LNCaP clone FGC (cell line): ENCODE measurements around the gene EXOSC10.

ENCODE experiments used
- DNase-seq: peaks from one replicate; pipeline ENCODE4 v3.0.0-alpha.2; 2011; ENCODE audit warnings: low read depth
- H3K4me3 ChIP-seq: 2 replicates; pipeline ENCODE4 v1.5.1; 2011; ENCODE audit warnings: mild to moderate bottlenecking, low read depth, low read length, control low read depth
- CTCF ChIP-seq: IDR thresholded peaks from 2 replicates; pipeline ENCODE4 v1.5.1; 2012; ENCODE audit warnings: mild to moderate bottlenecking; ENCODE audit not compliant: control insufficient read depth, insufficient read depth; ENCODE audit errors: extremely low read depth

EXOSC10 gene

GRCh38 chr1:11046625-11047365 lies 52.9 kb downstream of the EXOSC10 start, which contains the start of gene MASP2:
TSS of gene MASP2 (minus strand) at chr1:11047239. CDS start at chr1:11047207, 32 bp downstream.
- DNase-seq: no peak
- no peak for TF ChIP-seq CTCF
- H3K4me3 ChIP-seq: no peak within 1 kb of the TSS

GRCh38 chr1:11046270-11046566 lies 53.5 kb downstream of the EXOSC10 start:
- TF ChIP-seq CTCF: no peak
- H3K4me3 ChIP-seq: no peak overlapping the region
- no peak for DNase-seq

DNA sequence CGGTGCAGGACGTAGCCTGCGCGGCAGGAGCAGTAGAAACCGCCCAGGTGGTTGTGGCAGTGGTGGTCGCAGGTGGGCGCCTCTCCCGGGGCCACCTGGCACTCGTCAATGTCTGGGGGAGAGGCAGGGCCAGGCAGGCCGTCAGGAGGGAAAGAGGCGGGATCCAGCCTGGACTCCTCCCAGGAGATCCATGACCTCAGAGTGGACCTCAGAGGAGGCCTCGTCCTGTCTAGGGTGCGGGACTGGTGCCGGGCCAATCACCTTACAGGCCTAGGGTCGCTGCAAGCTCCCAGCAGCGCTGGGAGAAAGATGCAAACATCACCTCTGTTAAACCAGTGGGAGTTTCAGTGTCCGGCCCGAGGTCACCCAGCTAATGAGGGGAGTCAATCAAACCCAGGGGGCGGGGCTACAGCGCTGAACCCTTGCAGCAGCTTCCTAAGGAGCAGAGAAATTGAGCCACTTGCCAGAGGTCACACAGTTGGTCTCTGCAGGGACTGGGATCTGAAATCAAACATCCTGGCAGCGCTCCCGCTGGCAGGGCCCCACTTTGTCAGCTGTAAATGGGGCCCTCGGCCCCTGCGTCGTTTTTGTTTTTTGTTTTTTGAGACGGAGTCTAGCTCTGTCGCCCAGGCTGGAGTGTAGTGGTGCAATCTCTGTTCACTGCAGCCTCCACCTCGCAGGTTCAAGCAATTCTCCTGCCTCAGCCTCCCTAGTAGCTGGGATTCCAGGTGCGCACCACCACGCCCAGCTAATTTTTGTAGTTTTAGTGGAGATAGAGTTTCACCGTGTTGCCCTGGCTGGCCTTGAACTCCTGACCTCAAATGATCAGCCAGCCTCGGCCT lies 54.0 kb downstream of the EXOSC10 start:
- DNase-seq: no peak
- no peak overlapping the region for H3K4me3 ChIP-seq
- TF ChIP-seq CTCF: no peak

- no peak overlapping the region for H3K4me3 ChIP-seq
- DNase-seq: no peak
- no peak for TF ChIP-seq CTCF
These were observed 54.7 kb downstream of the EXOSC10 start for GRCh38 chr1:11044849-11045427.

GRCh38 chr1:11044086-11044848 lies 55.4 kb downstream of the EXOSC10 start:
- no peak overlapping the region for H3K4me3 ChIP-seq
- DNase-seq: no peak
- TF ChIP-seq CTCF: no peak

DNA sequence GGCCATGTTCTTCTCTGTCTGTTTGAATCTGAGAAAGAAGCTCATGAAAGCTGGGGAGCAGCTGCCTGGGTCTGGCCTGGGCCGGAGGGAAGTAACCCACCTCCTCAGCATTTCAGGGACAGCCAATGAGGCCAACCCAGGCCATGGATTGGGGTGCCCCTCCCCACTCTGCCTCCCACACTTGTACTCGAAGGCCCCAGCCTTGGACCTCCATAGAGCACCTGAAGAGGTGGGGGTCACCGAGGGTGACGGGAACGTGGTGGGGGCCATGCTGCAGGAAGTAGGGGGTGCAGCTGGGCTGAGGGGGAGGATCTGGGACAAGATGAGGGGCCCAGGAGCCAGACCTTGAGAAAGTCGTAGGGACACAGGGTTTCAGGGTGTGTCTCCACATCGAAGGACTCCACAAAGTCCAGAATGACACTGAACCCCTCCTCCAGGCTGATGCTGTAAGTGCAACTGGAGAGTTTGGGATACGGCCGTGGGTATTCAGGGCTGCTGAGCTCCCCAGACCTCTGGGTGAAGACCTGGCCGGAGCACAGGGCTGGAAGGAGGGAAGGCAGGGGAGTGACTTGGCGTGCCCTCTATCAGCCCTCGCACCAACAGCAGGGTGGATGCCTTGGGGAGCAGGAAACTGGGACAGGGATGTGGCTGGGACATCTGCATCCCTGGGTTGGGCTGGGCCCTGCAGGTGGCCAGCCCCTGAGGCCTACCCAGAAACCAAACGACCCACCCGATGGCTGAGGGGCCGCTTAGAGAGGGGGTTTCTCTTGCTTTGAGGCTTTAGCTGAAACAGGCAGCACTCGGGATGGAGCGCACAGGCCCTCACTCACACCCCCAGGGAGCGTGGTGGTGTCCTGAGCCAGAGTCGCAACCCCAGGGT lies 56.4 kb downstream of the EXOSC10 start:
- no peak overlapping the region for H3K4me3 ChIP-seq
- no peak for TF ChIP-seq CTCF
- DNase-seq: no peak
